ENCODE results near the gene FEZF2. TPM values are rescaled to one million over a fixed set of nuclear protein-coding genes. Genes with fewer than 3 reads are reported as not detected.

Gene FEZF2
- total and polyA plus RNA-seq, 9 of the 15 experiments (the other 6 are each of a cell fraction or from before 2014, with no cell fraction given), result not detected

DNA sequence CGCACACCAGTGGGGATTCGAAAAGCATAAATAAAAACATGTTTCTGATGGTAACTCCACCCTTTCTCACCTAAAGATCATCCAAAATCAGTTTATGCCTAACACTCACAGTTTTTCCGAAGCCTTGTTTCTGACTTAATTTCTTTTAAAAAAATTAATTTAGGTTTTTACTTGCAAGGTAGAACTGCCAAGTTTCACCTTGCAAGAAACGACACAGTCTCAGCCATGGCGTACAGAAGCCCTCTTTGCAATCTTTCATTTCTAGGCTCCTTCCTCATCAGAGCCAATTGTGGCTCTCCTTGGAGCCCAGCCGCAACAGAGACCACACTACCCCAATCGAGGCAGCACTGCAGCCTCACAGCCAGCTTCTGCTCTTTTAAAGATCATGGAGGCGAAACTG lies 31.0 kb upstream of the FEZF2 start:
- intact Hi-C loops (cut with micrococcal nuclease) (no loop called here), in situ Hi-C loops (cut with MboI) (no loop called here)
- Histone ChIP-seq H3K9ac (ENCODE audit: insufficient read depth in 1 of 2, low read depth in 2 of 2, low read length in 2 of 2) (no peak overlapping the region), H2AFZ (ENCODE audit: low read depth, low read length) (no peak overlapping the region), H3K79me2 (ENCODE audit: control insufficient read depth, insufficient read depth, low read length) (no peaks in the 10 kb centered on the region), H3K27ac (ENCODE audit: extremely low read depth, low read depth, low read length) (no peak overlapping the region), H3K9me3 (replicated peaks; ENCODE audit: control insufficient read depth, insufficient read depth, low read depth, low read length) (no peaks in the 10 kb centered on the region), H3K4me1 (replicated peaks in 1 of 2; ENCODE audit: control insufficient read depth in 2 of 2, insufficient read depth in 2 of 2, low read length in 2 of 2) (no peaks in the 10 kb centered on the region), H3K9me1 (ENCODE audit: control insufficient read depth, insufficient read depth, low read length) (no peaks in the 10 kb centered on the region), H4K20me1 (replicated peaks; ENCODE audit: control insufficient read depth, insufficient read depth, low read length) (no peaks in the 10 kb centered on the region), H3K4me2 (ENCODE audit: insufficient read depth, low read length) (no peak overlapping the region), H3K27me3 (ENCODE audit: control insufficient read depth in 2 of 2, insufficient read depth in 2 of 2, low read length in 2 of 2) (peaks cover 2 to 3% of the 10 kb centered on the region in 2 experiments; a peak in 1 of 5 replicates), H3K4me3 (no peak overlapping the region), H3K36me3 (ENCODE audit: control insufficient read depth, insufficient read depth, low read length) (no peaks in the 10 kb centered on the region)
- BruUV-seq (replicated peaks), result no TSS peak
- no peak for TF ChIP-seq TRIM24 (IDR thresholded peaks at IDR 0.05)
- TF ChIP-seq PML (IDR thresholded peaks at IDR 0.05; ENCODE audit: low read length), result no peak
- TF ChIP-seq CHD4 (IDR thresholded peaks at IDR 0.05; ENCODE audit: insufficient read depth, insufficient replicate concordance, low read depth, low read length, poor library complexity, severe bottlenecking), result no peak
- TF ChIP-seq SMAD4 (CRISPR knock-in tag; conservative IDR thresholded peaks at IDR 0.05), result no peak
- no peak for TF ChIP-seq ZNF263 (CRISPR knock-in tag; IDR thresholded peaks at IDR 0.05; ENCODE audit: borderline replicate concordance)
- no peak for TF ChIP-seq ZNF3 (CRISPR knock-in tag; IDR thresholded peaks at IDR 0.05)
- TF ChIP-seq, protein P1, sequence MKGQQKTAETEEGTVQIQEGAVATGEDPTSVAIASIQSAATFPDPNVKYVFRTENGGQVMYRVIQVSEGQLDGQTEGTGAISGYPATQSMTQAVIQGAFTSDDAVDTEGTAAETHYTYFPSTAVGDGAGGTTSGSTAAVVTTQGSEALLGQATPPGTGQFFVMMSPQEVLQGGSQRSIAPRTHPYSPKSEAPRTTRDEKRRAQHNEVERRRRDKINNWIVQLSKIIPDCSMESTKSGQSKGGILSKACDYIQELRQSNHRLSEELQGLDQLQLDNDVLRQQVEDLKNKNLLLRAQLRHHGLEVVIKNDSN (CRISPR knock-in tag; IDR thresholded peaks at IDR 0.05), result no peak
- no peak for TF ChIP-seq SNAPC5 (CRISPR knock-in tag; IDR thresholded peaks at IDR 0.05)
- TF ChIP-seq HCFC1 (IDR thresholded peaks at IDR 0.05; ENCODE audit: low read depth, low read length), result no peak
- TF ChIP-seq ZNF197 (CRISPR knock-in tag; IDR thresholded peaks at IDR 0.05; ENCODE audit: low read depth), result no peak
- POLR2A ChIA-PET, result no interaction called here
- DNase-seq (ENCODE audit: extremely low read depth in 1 of 4, low spot score in 3 of 4) (no peak), ATAC-seq (no peak), FAIRE-seq (no peak)
- WGBS (ENCODE audit: insufficient coverage, low coverage, missing lambda C conversion rate), result 5% methylated on average over 7 of the region's 8 CpGs
- CTCF ChIA-PET (ENCODE audit: low intra/inter-chr PET ratio), result no interaction called here
